Lung (tissue), 12 donors: ENCODE data around the gene MIS18A. TPM values are rescaled to one million over a fixed set of nuclear protein-coding genes. Genes with fewer than 3 reads are reported as not detected.
"Not testable (repeated sequence)": the region's sequence is repeated elsewhere in the genome, so short reads cannot be mapped to it uniquely, and the experiment has no call there.

ENCODE experiments used
- ATAC-seq: fragments of 200-7000 bp; cut with Tn5 transposase; one replicate; pipeline ENCODE4 v1.9.1; 2020; ENCODE audit warnings: moderate number of reproducible peaks; ENCODE audit not compliant: insufficient read depth, low FRiP score
- DNase-seq, 3 donors: peaks; one replicate each; pipeline ENCODE4 v3.0.0-alpha.2; 2013 to 2017
- H3K27ac ChIP-seq, 2 donors: one replicate each; pipeline ENCODE4 v1.5.1; 2013; ENCODE audit warnings: mild to moderate bottlenecking in 2 of 2, moderate library complexity in 2 of 2, control low read depth in 1 of 2, inconsistent platforms in 1 of 2, low read depth in 1 of 2, low read length in 1 of 2
- H3K27me3 ChIP-seq, 3 donors: one replicate each; pipeline ENCODE4 v1.5.1; 2013; ENCODE audit warnings: low read length in 2 of 3; ENCODE audit not compliant: control insufficient read depth in 3 of 3, insufficient read depth in 3 of 3
- H3K36me3 ChIP-seq, 4 donors: one replicate each; pipeline ENCODE4 v1.5.1; 2013; ENCODE audit warnings: low read length in 4 of 4, mild to moderate bottlenecking in 1 of 4, moderate library complexity in 1 of 4; ENCODE audit not compliant: control insufficient read depth in 4 of 4, insufficient read depth in 4 of 4
- H3K4me1 ChIP-seq, 5 donors: one replicate each; pipeline ENCODE4 v1.5.1; 2013; ENCODE audit warnings: low read length in 5 of 5, mild to moderate bottlenecking in 2 of 5, moderate library complexity in 1 of 5; ENCODE audit not compliant: control insufficient read depth in 5 of 5, insufficient read depth in 5 of 5
- H3K4me3 ChIP-seq: one replicate; pipeline ENCODE4 v1.5.1; 2013; ENCODE audit warnings: mild to moderate bottlenecking, control low read depth, moderate library complexity
- H3K9ac ChIP-seq, 2 donors: one replicate each; pipeline ENCODE4 v1.5.1; 2013; ENCODE audit warnings: low read length in 2 of 2, control low read depth in 1 of 2; ENCODE audit not compliant: insufficient read depth in 1 of 2
- H3K9me3 ChIP-seq, 4 donors: one replicate each; pipeline ENCODE4 v1.5.1; 2013; ENCODE audit warnings: low read length in 3 of 4, mild to moderate bottlenecking in 1 of 4, moderate library complexity in 1 of 4; ENCODE audit not compliant: control insufficient read depth in 4 of 4, insufficient read depth in 3 of 4
- WGBS, 2 donors: extraction: QIAGEN DNeasy Blood & Tissue Kit; methylation state at CpG; one replicate each; pipeline ENCODE4 v1.1.7; 2013; 5-methylcytosine and 5-hydroxymethylcytosine counted together
- polyA plus RNA-seq, 2 donors: library from polyadenylated mRNA; stranded (reverse); fragments of 200-250 nt; gene quantifications; one replicate each; pipeline ENCODE4 v1.2.1, GENCODE V29; 2013
- total RNA-seq, 2 donors: library from RNA; depleted of rRNA in 1 of 2; stranded (reverse); fragments of >200 nt in 1 of 2; gene quantifications; one replicate each; pipeline ENCODE4 v1.2.1, GENCODE V29; 2014 to 2021
- TF ChIP-seq, protein P1 (sequence below): IDR thresholded peaks from 2 replicates; pipeline ENCODE4 v1.5.1; 2012; ENCODE audit warnings: mild to moderate bottlenecking; ENCODE audit errors: control extremely low read depth, extremely low read depth
- donor health status: control.
- donor health status: control.
- donor health status: Bipolar disorder and iron deficiency.
- donor health status: healthy.
- donor health status: DM: yes; HTN: yes; CAD: no.

MIS18A gene
- total and polyA plus RNA-seq, 4 donors = 5.0 to 8.5 (median 6.1) TPM

DNA sequence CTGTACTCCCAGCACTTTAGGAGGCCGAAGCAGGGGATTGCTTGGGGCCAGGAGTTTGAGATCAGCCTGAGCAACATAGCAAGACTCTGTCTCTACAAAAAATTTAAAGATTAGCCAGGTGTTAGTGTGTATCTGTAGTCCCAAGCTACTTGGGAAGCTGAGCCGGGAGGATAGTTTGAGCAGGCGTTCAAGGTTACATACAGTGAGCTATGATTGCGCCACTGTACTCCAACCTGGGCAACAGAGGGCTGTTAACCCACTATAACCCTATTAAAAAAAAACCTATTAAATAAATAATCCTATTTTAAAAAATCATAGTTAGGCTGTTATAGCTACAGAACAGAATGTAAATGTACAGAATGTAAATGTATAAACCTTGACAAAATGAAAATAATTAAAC is 2.2 kb downstream of the MIS18A start:
- WGBS, 2 donors = 84 to 89% methylated on average over 4 of the region's 4 CpGs
- Histone ChIP-seq H3K36me3 (peaks cover 0 to 9% (median 5%) of the 10 kb centered on the region in 4 donors), H3K27ac (no peak overlapping the region), H3K4me1 (peaks cover 5 to 17% (median 11%) of the 10 kb centered on the region in 5 donors), H3K9me3 (no peaks in the 10 kb centered on the region), H3K27me3 (no peaks in the 10 kb centered on the region), H3K4me3 (no peak overlapping the region), H3K9ac (no peak overlapping the region)
- no peak for DNase-seq
- TF ChIP-seq, protein P1, sequence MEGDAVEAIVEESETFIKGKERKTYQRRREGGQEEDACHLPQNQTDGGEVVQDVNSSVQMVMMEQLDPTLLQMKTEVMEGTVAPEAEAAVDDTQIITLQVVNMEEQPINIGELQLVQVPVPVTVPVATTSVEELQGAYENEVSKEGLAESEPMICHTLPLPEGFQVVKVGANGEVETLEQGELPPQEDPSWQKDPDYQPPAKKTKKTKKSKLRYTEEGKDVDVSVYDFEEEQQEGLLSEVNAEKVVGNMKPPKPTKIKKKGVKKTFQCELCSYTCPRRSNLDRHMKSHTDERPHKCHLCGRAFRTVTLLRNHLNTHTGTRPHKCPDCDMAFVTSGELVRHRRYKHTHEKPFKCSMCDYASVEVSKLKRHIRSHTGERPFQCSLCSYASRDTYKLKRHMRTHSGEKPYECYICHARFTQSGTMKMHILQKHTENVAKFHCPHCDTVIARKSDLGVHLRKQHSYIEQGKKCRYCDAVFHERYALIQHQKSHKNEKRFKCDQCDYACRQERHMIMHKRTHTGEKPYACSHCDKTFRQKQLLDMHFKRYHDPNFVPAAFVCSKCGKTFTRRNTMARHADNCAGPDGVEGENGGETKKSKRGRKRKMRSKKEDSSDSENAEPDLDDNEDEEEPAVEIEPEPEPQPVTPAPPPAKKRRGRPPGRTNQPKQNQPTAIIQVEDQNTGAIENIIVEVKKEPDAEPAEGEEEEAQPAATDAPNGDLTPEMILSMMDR = no peak
- no peak for ATAC-seq

DNA sequence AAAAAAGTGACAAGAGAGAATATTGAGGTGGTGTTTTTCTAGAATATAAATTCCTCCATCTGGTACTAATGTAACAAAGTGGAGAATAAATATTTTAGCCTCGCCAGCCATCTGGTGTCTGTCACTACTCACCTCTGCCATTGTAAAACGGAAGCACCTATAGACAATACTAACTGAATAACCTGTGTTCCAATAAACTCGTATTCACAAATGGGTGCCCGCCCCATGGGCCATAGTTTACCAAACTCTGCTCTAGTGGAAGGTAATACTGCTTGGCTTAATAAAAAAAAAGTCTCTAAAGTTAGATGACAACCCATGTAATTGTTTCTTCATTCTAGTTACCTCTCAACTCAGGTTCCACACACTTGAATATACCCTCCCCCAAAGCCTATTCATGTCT is 8.1 kb downstream of the MIS18A start:
- Histone ChIP-seq H3K36me3 (peaks cover 5 to 18% (median 13%) of the 10 kb centered on the region in 4 donors), H3K27me3 (no peaks in the 10 kb centered on the region), H3K27ac (no peak overlapping the region), H3K4me1 (no peaks in the 10 kb centered on the region), H3K9me3 (no peaks in the 10 kb centered on the region), H3K9ac (no peak overlapping the region), H3K4me3 (no peak overlapping the region)
- no peak for ATAC-seq
- no peak for DNase-seq
- TF ChIP-seq, protein P1 = no peak
- 94 to 98% methylated on average over 4 of the region's 4 CpGs for WGBS, 2 donors

DNA sequence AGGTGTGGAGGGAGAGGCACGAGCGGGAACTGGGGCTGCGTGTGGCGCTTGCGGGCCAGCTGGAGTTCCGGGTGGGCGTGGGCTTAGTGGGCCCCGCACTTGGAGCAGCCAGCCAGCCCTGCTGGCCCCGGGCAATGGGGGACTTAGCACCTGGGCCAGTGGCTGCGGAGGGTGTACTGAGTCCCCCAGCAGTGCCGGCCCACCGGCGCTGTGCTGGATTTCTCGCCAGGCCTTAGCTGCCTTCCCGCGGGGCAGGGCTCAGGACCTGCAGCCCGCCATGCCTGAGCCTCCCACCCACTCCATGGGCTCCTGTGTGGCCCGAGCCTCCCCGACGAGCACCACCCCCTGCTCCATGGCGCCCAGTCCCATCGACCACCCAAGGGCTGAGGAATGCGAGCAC is 13.5 kb downstream of the MIS18A start:
- WGBS, 2 donors = 98% methylated on average over 15 to 23 of the region's 23 CpGs
- H3K4me1 ChIP-seq, H3K9ac ChIP-seq, H3K4me3 ChIP-seq, H3K9me3 ChIP-seq, H3K27ac ChIP-seq, ATAC-seq, DNase-seq, H3K27me3 ChIP-seq: not testable (repeated sequence)
- H3K36me3 ChIP-seq = peaks cover 3 to 12% (median 7%) of the 10 kb centered on the region in 4 donors

DNA sequence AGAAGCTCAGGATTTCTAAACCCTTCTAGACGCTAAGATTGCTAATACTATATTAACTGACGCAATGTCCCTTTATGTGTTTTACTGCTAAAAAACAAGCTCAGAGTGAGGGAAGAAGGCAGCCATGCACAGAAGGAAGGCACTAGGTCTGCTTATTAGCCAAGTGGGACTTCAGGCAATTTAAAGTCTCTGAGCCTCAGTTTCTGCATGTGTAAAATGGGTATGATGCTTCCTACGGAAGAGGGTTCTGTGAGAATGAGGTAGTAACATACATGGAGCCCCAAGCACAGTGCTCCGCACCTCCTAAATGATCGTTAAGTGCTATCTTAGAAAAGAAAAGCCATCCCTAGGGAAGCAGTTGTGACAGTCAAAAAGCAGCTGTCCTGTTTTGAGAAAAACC is 16.9 kb downstream of the MIS18A start:
- Histone ChIP-seq H3K27ac (no peak overlapping the region), H3K4me1 (peaks cover 0 to 10% (median 0%) of the 10 kb centered on the region in 5 donors), H3K36me3 (peaks cover 0 to 3% (median under 1%) of the 10 kb centered on the region in 4 donors), H3K27me3 (no peaks in the 10 kb centered on the region), H3K9ac (no peak overlapping the region), H3K4me3 (no peak overlapping the region), H3K9me3 (no peaks in the 10 kb centered on the region)
- TF ChIP-seq, protein P1 = no peak
- ATAC-seq = no peak
- no peak for DNase-seq
- 79 to 91% methylated on average over 5 of the region's 5 CpGs for WGBS, 2 donors
